IMR-90 (cell line): ENCODE results near the gene COL1A1.

Source experiments
- BHLHE40 ChIP-seq: fragments of 150-350 bp; IDR thresholded peaks from 2 replicates; pipeline ENCODE4 v1.6.1; 2016; ENCODE audit warnings: mild to moderate bottlenecking, low read depth, low read length
- CHD1 ChIP-seq: IDR thresholded peaks from 2 replicates; pipeline ENCODE4 v1.6.1; 2012; ENCODE audit warnings: low read depth, low read length, improper control_type of control experiment
- FOS ChIP-seq: fragments of 150-350 bp; IDR thresholded peaks from 2 replicates; pipeline ENCODE4 v1.6.1; 2016; ENCODE audit warnings: low read depth, low read length
- MAFK ChIP-seq: IDR thresholded peaks from 2 replicates; pipeline ENCODE4 v1.6.1; 2012; ENCODE audit warnings: low read depth, low read length, improper control_type of control experiment
- MXI1 ChIP-seq: IDR thresholded peaks from 2 replicates; pipeline ENCODE4 v1.6.1; 2012; ENCODE audit warnings: low read depth, mild to moderate bottlenecking, low read length, moderate library complexity, borderline replicate concordance
- NFE2L2 ChIP-seq: fragments of 150-350 bp; IDR thresholded peaks from 2 replicates; pipeline ENCODE4 v1.6.1; 2016; ENCODE audit warnings: low read depth, mild to moderate bottlenecking, low read length
- POLR2A ChIP-seq: IDR thresholded peaks from 2 replicates; pipeline ENCODE4 v1.6.1; 2012; ENCODE audit warnings: mild to moderate bottlenecking, low read depth, low read length
- RAD21 ChIP-seq: IDR thresholded peaks from 2 replicates; pipeline ENCODE4 v1.6.1; 2012; ENCODE audit warnings: low read length, improper control_type of control experiment
- RCOR1 ChIP-seq: IDR thresholded peaks from 2 replicates; pipeline ENCODE4 v1.6.1; 2012; ENCODE audit warnings: mild to moderate bottlenecking, low read length, improper control_type of control experiment; ENCODE audit not compliant: insufficient replicate concordance
- SMC3 ChIP-seq: fragments of 150-350 bp; IDR thresholded peaks from 2 replicates; pipeline ENCODE4 v1.6.1; 2016; ENCODE audit warnings: low read depth, mild to moderate bottlenecking, antibody characterized with exemption, low read length, moderate library complexity
- TF ChIP-seq, protein P1 (sequence below): conservative IDR thresholded peaks from 2 replicates; pipeline ENCODE4 v1.5.1; 2012; ENCODE audit warnings: mild to moderate bottlenecking, low read depth, low read length, improper control_type of control experiment
- TF ChIP-seq, protein P2 (sequence below): fragments of 150-350 bp; IDR thresholded peaks from 2 replicates; pipeline ENCODE4 v1.6.1; 2016; ENCODE audit warnings: low read depth, mild to moderate bottlenecking, low read length, moderate library complexity, borderline replicate concordance
- TF ChIP-seq, protein P3 (sequence below): fragments of 150-350 bp; IDR thresholded peaks from 2 replicates; pipeline ENCODE4 v1.6.1; 2017; ENCODE audit warnings: mild to moderate bottlenecking, antibody characterized with exemption, low read length, low read depth

DNA sequence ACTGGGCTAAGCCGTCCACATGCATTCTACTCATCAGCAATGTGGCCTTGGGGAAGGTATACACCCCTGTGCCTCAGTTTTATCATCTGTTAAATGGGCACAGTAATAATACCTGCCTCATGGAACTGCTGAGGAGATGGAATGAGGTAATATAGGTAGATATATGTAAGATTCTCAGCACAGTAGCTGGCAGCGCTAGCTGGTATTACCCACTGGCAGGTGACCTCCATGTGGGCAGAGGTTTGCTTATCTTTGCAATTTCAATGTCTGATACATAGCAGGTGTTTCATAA, 36.8 kb downstream of the COL1A1 start:
- TF ChIP-seq, protein P1, sequence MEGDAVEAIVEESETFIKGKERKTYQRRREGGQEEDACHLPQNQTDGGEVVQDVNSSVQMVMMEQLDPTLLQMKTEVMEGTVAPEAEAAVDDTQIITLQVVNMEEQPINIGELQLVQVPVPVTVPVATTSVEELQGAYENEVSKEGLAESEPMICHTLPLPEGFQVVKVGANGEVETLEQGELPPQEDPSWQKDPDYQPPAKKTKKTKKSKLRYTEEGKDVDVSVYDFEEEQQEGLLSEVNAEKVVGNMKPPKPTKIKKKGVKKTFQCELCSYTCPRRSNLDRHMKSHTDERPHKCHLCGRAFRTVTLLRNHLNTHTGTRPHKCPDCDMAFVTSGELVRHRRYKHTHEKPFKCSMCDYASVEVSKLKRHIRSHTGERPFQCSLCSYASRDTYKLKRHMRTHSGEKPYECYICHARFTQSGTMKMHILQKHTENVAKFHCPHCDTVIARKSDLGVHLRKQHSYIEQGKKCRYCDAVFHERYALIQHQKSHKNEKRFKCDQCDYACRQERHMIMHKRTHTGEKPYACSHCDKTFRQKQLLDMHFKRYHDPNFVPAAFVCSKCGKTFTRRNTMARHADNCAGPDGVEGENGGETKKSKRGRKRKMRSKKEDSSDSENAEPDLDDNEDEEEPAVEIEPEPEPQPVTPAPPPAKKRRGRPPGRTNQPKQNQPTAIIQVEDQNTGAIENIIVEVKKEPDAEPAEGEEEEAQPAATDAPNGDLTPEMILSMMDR: no peak
- TF ChIP-seq POLR2A (no peak), NFE2L2 (no peak), RAD21 (no peak), SMC3 (no peak), CHD1 (no peak), MXI1 (no peak), FOS (no peak), MAFK (no peak), BHLHE40 (no peak), RCOR1 (no peak)
- TF ChIP-seq, protein P2, sequence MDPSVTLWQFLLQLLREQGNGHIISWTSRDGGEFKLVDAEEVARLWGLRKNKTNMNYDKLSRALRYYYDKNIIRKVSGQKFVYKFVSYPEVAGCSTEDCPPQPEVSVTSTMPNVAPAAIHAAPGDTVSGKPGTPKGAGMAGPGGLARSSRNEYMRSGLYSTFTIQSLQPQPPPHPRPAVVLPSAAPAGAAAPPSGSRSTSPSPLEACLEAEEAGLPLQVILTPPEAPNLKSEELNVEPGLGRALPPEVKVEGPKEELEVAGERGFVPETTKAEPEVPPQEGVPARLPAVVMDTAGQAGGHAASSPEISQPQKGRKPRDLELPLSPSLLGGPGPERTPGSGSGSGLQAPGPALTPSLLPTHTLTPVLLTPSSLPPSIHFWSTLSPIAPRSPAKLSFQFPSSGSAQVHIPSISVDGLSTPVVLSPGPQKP: no peak
- TF ChIP-seq, protein P3, sequence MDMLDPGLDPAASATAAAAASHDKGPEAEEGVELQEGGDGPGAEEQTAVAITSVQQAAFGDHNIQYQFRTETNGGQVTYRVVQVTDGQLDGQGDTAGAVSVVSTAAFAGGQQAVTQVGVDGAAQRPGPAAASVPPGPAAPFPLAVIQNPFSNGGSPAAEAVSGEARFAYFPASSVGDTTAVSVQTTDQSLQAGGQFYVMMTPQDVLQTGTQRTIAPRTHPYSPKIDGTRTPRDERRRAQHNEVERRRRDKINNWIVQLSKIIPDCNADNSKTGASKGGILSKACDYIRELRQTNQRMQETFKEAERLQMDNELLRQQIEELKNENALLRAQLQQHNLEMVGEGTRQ: no peak
